Measurements from ENCODE around the gene TMEM150A. TPM values are rescaled to one million over a fixed set of nuclear protein-coding genes. Genes with fewer than 3 reads are reported as not detected.

TMEM150A gene
- total and polyA plus RNA-seq, 2 of the 4 experiments (the other 2 are of a cell fraction) = 4.8 to 16.3 TPM

DNA sequence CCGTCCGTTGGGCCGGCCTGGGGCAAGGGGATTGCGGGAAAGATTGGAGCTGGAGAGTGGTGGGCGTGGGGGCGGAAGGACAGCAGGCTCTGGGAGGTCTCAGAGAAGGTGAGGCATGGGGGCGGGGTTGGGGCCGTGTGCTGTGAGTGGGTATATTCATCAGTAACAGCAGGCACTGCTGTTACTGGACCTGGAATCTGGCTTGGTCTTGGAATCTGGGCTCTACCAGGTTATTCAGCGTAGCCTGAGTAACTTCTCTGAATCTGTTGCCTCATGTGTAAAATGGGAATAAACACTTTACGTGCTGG is 6.5 kb downstream of the TMEM150A start:
- no TSS peak for BruUV-seq (replicated peaks)

More for the DNA sequence above, 6.5 kb downstream of the TMEM150A start:
- Histone ChIP-seq H4K8ac (ENCODE audit: low read depth in 2 of 2, low read length in 2 of 2) (peak overlapping the region; percentile 35 to 88; a peak in 3 of 4 replicates), H3K79me1 (ENCODE audit: low read depth in 1 of 2, low read length in 2 of 2) (peaks cover 36 to 69% of the 10 kb centered on the region in 2 experiments), H3K9me1 (ENCODE audit: insufficient read depth, low read length) (peaks cover 18% of the 10 kb centered on the region), H2BK5ac (ENCODE audit: low read depth, low read length, poor library complexity, severe bottlenecking) (peak overlapping the region; percentile 87), H3K36me3 (ENCODE audit: control insufficient read depth, insufficient read depth, low read length) (peaks cover 26% of the 10 kb centered on the region), H3K27me3 (ENCODE audit: control insufficient read depth, insufficient read depth, low read length) (no peaks in the 10 kb centered on the region), H3K27ac (ENCODE audit: insufficient read depth, low read length) (peak overlapping the region; percentile 85), H4K5ac (ENCODE audit: low read depth, low read length) (peak overlapping the region; percentile 59), H4K91ac (ENCODE audit: insufficient read depth, low read depth, low read length) (peak overlapping the region; percentile 57), H3K4me1 (ENCODE audit: control insufficient read depth, insufficient read depth, low read length) (peaks cover 13% of the 10 kb centered on the region), H3K18ac (ENCODE audit: low read depth, low read length) (no peak overlapping the region), H2BK20ac (ENCODE audit: low read depth, low read length) (no peak overlapping the region), H2BK15ac (ENCODE audit: low read depth, low read length) (no peak overlapping the region), H2AFZ (replicated peaks; ENCODE audit: low read length, poor library complexity) (peak overlapping the region; percentile 95), H3K4me2 (ENCODE audit: low read depth, low read length) (peak overlapping the region; percentile 89), H3K9ac (ENCODE audit: low read depth, low read length) (peak overlapping the region; percentile 90), H3K23ac (ENCODE audit: low read depth, low read length) (no peak overlapping the region; the same call in 1 of the 2 replicates), H3K56ac (ENCODE audit: extremely low read depth, insufficient read depth, low read length) (peak overlapping the region; percentile 64; the same call in 1 of the 2 replicates), H3K9me3 (ENCODE audit: control insufficient read depth, insufficient read depth, low read length) (no peaks in the 10 kb centered on the region), H3K14ac (replicated peaks; ENCODE audit: low read depth, low read length) (peak overlapping the region; percentile 78), H2AK9ac (replicated peaks; ENCODE audit: low read depth, low read length, poor library complexity) (peak overlapping the region; percentile 98), H3K4ac (ENCODE audit: low read depth, low read length) (peak overlapping the region; percentile 79), H2AK5ac (ENCODE audit: low read depth, low read length) (peak overlapping the region; percentile 83), H3K4me3 (ENCODE audit: insufficient read depth, low read depth, low read length) (peak overlapping the region; percentile 75), H4K20me1 (ENCODE audit: insufficient read depth, low read length) (peaks cover 16% of the 10 kb centered on the region), H2BK120ac (ENCODE audit: low read depth, low read length) (no peak overlapping the region)
- ATAC-seq (ENCODE audit: low read depth) (peak; percentile 21), DNase-seq (no peak)
- TF ChIP-seq MXI1 (IDR thresholded peaks at IDR 0.05; ENCODE audit: borderline replicate concordance, low read depth, low read length) (peak; percentile 6; the same call in 1 of the 2 replicates), SMC3 (IDR thresholded peaks at IDR 0.05; ENCODE audit: low read depth, low read length) (no peak), CHD1 (IDR thresholded peaks at IDR 0.05; ENCODE audit: low read depth, low read length) (no peak)
- dilution Hi-C loops (cut with HindIII; ENCODE audit: low sequenced_read_pairs, unreplicated experiment) = no loop called here
- ChIA-PET POLR2A (ENCODE audit: unreplicated experiment) (interaction anchor here (1.9 to 2.5 kb wide), 2 partner anchors 8 to 9 kb away, joined by 9 to 14 read pairs; no protein-coding TSS in a partner anchor), CTCF (no interaction called here)
- 0% methylated on average over 4 of the region's 10 CpGs; no CpG with 5 or more reads in 1 of the 2 experiments for WGBS, 2 experiments (ENCODE audit: extremely low coverage in 2 of 2, insufficient read length in 1 of 2)
- in situ Hi-C loops (cut with MboI; ENCODE audit: low sequenced_read_pairs) = no loop called here
- intact Hi-C loops (cut with micrococcal nuclease) = no loop called here

Measured in IMR-90 (cell line).